Limb (tissue), 2 donors: Measurements from ENCODE around the gene TXNRD3.
A peak's percentile ranks its signal among the peaks of the same experiment; 100 is the strongest.

Experiments
- DNase-seq, 2 donors: peaks; one replicate each; pipeline ENCODE4 v3.0.0-alpha.2; 2016; ENCODE audit errors: extremely low spot score in 2 of 2

The TXNRD3 gene

GRCh38 chr3:126654571-126655383 lies at the start of gene TXNRD3:
TXNRD3 (minus strand) TSS chr3:126655124.
- peak; percentile 56 to 87 for DNase-seq

DNA sequence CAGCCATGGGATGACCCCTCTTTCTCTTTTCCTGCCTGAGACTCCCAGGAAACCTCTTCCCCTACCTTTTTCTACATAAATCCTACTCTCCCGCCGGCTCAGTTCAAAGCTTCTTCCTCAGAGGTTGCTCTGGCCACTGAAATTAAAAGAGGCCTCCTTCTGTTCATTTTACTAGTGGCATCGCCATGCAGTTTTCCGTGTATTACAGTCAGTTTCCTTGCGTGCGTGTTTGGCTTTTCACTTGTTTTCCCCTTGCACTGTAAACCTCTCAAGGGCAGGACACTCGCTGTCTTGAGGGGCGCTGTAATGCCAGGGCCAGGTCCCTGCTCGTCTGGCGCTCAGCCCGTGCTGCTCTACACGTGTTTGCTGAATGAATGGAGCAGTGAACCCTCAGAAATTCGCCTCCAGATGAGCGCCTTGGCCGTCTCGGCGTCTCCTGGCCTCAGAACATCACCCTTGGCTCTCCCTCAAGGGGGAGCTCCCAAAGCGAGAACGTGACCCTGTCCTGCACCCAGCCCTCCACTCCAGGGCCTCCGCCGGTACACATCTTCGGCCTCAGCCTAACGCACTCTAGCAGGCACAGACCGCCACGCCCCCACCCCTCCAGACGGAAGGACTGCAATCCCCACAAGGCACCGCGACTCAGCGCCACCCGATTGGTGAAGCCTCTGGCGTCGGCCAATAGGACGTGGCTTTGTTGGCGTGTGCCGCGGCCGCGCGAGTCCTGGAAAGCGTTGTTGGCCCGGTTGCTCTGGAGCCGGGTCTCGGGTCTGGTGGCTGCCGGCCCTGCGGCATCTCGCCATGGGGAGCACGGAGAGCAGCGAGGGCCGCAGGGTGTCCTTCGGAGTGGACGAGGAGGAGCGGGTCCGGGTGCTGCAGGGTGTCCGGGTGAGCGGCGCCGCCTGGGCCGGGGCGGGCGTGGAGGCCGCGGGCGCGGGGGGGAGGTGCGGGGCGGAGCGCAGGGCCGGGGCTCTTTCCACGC lies 48.9 kb upstream of the TXNRD3 start, which contains the start of gene CHCHD6:
Gene CHCHD6, plus strand, starts transcription at position 729 of the 982 bp plus-strand sequence. Its CDS starts 73 bp downstream, at position 802.
- DNase-seq = peak; percentile 92 to 99

- no peak for DNase-seq
These were observed 44.1 kb upstream of the TXNRD3 start for GRCh38 chr3:126699011-126699410.

GRCh38 chr3:126696701-126697267 lies 41.9 kb upstream of the TXNRD3 start:
- DNase-seq = no peak

DNA sequence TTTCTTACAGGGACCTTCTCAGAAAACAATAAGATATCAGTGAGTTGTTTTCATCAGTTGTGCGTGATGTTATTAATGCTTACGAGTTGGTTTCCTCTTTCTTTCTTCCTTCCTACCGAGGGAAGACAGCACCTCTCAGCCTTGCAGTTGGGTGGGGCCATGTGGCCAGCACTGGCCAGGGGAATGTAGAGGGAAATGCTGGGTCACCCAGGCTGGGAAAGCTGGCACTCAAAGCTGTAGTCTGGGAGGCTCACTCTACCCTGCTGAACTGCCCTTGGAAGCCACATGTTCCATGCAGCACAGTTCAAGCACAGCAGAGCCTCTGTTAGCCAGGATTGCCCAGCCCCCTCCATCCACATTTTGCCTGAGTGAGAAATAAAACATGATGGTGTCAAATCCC lies 39.0 kb upstream of the TXNRD3 start:
- DNase-seq = no peak

GRCh38 chr3:126692858-126693257 lies 37.9 kb upstream of the TXNRD3 start:
- no peak for DNase-seq

GRCh38 chr3:126691765-126692164 lies 36.8 kb upstream of the TXNRD3 start:
- no peak for DNase-seq

GRCh38 chr3:126685493-126685892 lies 30.6 kb upstream of the TXNRD3 start:
- peak in 1 of 2 donors; percentile 12 for DNase-seq

GRCh38 chr3:126685021-126685420 lies 30.1 kb upstream of the TXNRD3 start:
- no peak for DNase-seq

DNA sequence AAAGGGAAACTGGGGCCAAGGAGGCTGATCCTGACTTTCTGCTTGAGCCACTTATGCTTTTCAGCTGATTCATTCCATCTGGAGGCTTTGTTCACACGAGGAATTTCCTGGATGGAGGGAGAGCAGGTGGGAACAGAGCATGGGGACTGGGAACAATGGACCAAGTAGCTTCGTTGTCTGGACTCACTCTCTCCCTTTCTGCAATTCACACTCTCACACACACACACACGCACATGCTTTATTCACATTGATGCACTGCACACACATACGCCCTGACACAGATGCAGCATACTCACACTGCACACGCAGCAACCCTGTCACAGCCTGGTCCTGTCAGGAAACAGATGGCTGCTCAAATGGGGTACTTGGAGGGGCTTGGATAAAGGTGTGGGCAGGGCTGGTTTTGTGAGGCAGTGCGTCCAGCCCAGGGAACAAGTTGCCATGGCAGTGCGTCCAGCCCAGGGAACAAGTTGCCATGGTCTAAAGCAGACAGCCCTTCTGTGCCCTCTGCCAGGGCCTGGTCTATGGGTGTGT lies 29.4 kb upstream of the TXNRD3 start:
- peak; percentile 37 to 54 for DNase-seq

DNA sequence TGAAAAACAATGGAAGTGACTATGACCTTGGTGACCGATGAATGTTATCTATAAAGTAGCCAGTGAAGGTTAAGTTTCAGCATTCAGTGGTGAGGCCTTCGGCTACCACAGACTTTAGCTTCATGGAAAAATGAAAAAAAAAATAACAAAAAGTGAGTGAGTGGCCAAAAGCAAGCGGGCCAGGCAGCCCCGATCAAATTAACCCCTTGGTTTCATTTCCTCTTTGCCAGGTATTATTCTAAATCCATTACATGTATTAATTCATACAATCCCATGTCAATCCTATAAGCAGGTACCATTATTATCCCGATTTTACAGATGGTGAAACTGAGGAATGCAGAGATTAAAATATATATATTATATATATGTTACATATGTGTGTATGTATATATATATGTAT lies 28.1 kb upstream of the TXNRD3 start:
- DNase-seq = no peak

DNA sequence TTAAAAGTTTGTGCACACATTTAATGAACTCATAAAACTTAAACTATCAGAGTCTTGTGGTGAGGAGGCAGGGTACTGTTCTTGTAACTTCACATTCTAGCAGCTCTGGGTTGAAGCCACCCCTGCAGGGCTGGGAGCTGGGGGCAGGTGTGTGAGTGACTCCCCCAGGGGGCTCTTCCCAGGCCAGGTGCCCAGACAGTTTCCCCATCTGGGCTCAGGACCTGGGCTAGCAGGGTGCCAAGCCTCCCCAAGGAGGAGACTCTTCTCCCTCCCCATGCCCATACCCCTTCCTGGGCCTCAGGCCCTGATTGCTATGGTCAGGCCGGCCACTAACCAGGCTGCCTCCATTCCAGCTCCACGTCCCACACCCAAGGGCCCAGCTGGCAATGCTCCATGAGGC lies 27.1 kb upstream of the TXNRD3 start:
- DNase-seq = no peak

DNA sequence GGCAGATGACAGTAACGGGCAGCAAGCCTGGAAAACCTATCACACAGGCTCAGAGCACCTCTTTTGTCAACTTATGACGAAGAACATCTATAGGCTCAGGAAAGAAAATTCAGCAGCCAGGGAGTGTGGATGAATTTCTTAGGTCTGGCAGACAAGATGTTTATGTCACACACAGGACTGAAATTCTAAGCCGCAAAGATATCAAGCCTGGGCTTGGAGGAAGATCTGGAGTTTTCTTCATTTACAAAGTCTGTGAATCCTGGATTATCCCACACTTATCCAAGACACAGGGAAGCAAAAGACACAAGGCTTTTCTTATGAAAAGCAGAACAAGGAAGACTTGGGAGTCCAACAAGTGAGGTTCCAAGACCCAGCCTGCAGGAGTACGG lies 25.7 kb upstream of the TXNRD3 start:
- no peak for DNase-seq

- peak in 1 of 2 donors; percentile 22 for DNase-seq
These were observed 25.1 kb upstream of the TXNRD3 start for GRCh38 chr3:126679831-126680666.

DNA sequence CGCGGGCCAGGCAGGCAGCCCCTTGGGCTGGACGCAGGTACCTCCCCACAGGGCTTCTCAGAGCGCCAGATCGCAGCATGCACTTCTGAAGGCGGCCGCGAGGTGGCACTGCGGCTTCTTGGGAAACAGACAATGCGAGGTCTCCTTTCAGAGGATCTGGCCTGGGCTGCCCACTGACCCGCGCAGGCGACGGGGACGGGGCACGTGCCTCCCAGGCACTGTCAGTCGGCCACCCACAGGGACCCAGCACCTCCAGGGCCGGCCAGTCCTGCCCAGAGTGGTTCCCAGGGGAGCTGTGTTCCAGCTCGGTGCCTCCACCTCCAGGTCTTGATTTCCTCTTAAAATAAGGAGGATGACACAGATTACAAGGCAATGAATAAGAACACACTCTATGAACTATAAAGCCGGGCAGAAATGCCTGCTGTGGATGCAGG lies 24.4 kb upstream of the TXNRD3 start:
- peak; percentile 49 to 92 for DNase-seq

DNA sequence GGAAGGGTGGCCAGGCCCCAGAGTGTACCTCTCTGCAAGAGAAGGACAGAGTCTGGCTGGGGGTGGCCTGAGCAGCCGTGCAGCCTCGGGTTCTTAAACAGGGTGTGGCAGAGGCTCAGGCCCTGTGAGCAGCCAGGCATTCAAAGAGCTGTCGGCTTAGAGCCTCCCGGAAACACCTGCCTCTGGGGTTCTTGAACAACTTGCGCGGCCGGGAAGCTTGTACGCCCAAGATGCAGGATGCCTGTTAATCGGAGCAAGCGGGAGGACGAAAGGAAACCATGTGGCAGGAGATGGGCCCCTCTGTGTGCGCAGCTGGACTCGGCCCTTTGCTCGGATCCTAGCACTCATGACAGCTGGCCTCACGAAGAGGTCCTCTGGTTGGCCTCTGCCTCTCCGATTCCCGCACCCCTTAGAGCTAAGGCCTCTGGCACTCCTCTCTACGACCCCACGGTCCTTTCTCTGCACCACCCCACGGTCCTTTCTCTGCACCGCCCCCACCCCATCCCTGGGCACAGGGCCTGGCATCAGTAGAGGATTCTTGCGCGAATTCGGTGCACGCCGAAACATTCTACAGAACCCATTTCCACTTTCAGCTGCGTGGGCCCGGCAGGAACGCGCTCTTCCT lies 23.9 kb upstream of the TXNRD3 start:
- no peak for DNase-seq

DNA sequence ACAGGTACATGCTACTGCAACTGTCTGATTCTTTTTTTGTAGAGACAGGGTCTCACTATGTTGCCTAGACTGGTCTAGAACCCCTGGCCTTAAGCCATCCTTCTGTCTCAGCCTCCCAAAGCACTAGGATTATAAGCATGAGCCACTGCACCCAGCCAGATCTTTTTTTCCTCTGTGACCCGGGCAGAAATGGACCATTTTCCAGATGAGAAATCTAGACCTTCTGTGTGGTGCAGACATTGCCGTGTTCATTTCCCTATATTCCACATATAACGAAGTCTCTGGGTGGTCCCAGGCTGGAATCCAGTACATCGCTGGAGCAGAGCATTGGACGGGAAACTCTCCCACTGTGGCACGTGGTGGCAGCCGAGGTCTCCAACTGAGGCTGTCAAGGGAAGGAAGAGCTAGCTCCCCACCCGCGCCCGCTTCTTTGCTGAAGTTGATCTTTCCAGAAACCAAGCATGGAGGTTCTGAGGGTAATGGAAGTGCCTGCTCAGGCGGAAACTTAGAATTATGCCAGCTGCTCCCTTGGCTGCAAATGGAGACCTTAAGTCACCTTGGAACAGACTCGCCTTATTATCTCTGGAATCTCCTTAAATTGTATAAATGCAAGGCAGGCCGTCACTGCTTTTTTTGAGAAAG lies 23.1 kb upstream of the TXNRD3 start:
- DNase-seq = no peak

GRCh38 chr3:126676919-126677705 lies 22.2 kb upstream of the TXNRD3 start:
- no peak for DNase-seq

GRCh38 chr3:126672741-126673140 lies 17.8 kb upstream of the TXNRD3 start:
- no peak for DNase-seq
